ENCODE results near the gene CCT8. TPM values are rescaled to one million over a fixed set of nuclear protein-coding genes. Genes with fewer than 3 reads are reported as not detected.

The CCT8 gene
- total and polyA plus RNA-seq, 9 of the 15 experiments (the other 6 are each of a cell fraction or from before 2014, with no cell fraction given): 451 to 1,153 (median 677) TPM

DNA sequence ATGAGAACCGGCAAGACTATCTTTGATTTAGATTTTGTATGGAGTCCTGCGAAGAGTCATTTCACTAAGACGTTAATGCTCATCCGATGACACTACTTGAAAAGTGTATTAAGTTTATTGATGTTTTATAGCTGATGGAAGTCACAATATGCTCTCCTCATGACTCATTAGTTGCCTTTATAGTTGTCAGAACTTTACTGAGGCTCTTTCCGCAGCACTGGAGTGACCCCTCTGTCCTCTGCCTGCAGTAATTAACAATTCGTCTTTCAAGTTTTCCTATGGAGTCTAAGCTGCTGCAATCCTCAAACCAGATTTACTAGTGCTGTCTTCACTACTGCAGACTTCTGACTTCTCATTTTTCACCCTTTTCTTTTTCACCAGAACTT, 48.1 kb downstream of the CCT8 start:
- Histone ChIP-seq H2AFZ (ENCODE audit: low read depth, low read length) (peak overlapping the region; percentile 97), H3K9ac (ENCODE audit: insufficient read depth in 1 of 2, low read depth in 2 of 2, low read length in 2 of 2) (peak overlapping the region; percentile 94 to 98), H3K4me3 (peak overlapping the region; percentile 65), H3K27ac (ENCODE audit: extremely low read depth, low read depth, low read length) (peak overlapping the region; percentile 97), H3K79me2 (ENCODE audit: control insufficient read depth, insufficient read depth, low read length) (peaks cover 47% of the 10 kb centered on the region), H4K20me1 (replicated peaks; ENCODE audit: control insufficient read depth, insufficient read depth, low read length) (no peaks in the 10 kb centered on the region), H3K27me3 (ENCODE audit: control insufficient read depth in 2 of 2, insufficient read depth in 2 of 2, low read length in 2 of 2) (no peaks in the 10 kb centered on the region), H3K9me3 (replicated peaks; ENCODE audit: control insufficient read depth, insufficient read depth, low read depth, low read length) (no peaks in the 10 kb centered on the region), H3K4me1 (replicated peaks in 1 of 2; ENCODE audit: control insufficient read depth in 2 of 2, insufficient read depth in 2 of 2, low read length in 2 of 2) (peaks cover 3 to 13% of the 10 kb centered on the region in 2 experiments; a peak in 1 of 5 replicates), H3K9me1 (ENCODE audit: control insufficient read depth, insufficient read depth, low read length) (no peaks in the 10 kb centered on the region), H3K4me2 (ENCODE audit: insufficient read depth, low read length) (peak overlapping the region; percentile 90), H3K36me3 (ENCODE audit: control insufficient read depth, insufficient read depth, low read length) (peaks cover 25% of the 10 kb centered on the region)
- in situ Hi-C loops (cut with MboI): no loop called here
- 0% methylated on average over 6 of the region's 6 CpGs for WGBS (ENCODE audit: insufficient coverage, low coverage, missing lambda C conversion rate)
- POLR2A ChIA-PET: interaction anchor here (0.7 to 7.6 kb wide), 16 partner anchors 9 to 275 kb away, joined by 3 to 56 read pairs (median 7); partner anchors contain the start of genes CCT8 and LTN1
- no peak for FAIRE-seq
- BruUV-seq (replicated peaks): TSS peak; percentile 41
- DNase-seq (ENCODE audit: extremely low read depth in 1 of 4, low spot score in 3 of 4): peak in 2 of 4 experiments; percentile 19 to 52
- peak; percentile 52 for ATAC-seq
- intact Hi-C loops (cut with micrococcal nuclease): no loop called here
- CTCF ChIA-PET (ENCODE audit: low intra/inter-chr PET ratio): no interaction called here
- no peak for TF ChIP-seq HNRNPUL1 (IDR thresholded peaks at IDR 0.05; ENCODE audit: low read length)
- TF ChIP-seq TOE1 (IDR thresholded peaks at IDR 0.05; ENCODE audit: borderline replicate concordance): no peak
- TF ChIP-seq TOE1 (CRISPR knock-in tag; IDR thresholded peaks at IDR 0.05; ENCODE audit: borderline replicate concordance, low read depth): no peak
- TF ChIP-seq FOXA1 (IDR thresholded peaks at IDR 0.05; ENCODE audit: borderline replicate concordance): no peak
- no peak for TF ChIP-seq ZNF609 (CRISPR knock-in tag; IDR thresholded peaks at IDR 0.05; ENCODE audit: borderline replicate concordance)
- TF ChIP-seq DNMT1 (IDR thresholded peaks at IDR 0.05): no peak
- TF ChIP-seq, protein P1, sequence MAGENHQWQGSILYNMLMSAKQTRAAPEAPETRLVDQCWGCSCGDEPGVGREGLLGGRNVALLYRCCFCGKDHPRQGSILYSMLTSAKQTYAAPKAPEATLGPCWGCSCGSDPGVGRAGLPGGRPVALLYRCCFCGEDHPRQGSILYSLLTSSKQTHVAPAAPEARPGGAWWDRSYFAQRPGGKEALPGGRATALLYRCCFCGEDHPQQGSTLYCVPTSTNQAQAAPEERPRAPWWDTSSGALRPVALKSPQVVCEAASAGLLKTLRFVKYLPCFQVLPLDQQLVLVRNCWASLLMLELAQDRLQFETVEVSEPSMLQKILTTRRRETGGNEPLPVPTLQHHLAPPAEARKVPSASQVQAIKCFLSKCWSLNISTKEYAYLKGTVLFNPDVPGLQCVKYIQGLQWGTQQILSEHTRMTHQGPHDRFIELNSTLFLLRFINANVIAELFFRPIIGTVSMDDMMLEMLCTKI (IDR thresholded peaks at IDR 0.05; ENCODE audit: partially characterized antibody): no peak
- TF ChIP-seq, protein P2, sequence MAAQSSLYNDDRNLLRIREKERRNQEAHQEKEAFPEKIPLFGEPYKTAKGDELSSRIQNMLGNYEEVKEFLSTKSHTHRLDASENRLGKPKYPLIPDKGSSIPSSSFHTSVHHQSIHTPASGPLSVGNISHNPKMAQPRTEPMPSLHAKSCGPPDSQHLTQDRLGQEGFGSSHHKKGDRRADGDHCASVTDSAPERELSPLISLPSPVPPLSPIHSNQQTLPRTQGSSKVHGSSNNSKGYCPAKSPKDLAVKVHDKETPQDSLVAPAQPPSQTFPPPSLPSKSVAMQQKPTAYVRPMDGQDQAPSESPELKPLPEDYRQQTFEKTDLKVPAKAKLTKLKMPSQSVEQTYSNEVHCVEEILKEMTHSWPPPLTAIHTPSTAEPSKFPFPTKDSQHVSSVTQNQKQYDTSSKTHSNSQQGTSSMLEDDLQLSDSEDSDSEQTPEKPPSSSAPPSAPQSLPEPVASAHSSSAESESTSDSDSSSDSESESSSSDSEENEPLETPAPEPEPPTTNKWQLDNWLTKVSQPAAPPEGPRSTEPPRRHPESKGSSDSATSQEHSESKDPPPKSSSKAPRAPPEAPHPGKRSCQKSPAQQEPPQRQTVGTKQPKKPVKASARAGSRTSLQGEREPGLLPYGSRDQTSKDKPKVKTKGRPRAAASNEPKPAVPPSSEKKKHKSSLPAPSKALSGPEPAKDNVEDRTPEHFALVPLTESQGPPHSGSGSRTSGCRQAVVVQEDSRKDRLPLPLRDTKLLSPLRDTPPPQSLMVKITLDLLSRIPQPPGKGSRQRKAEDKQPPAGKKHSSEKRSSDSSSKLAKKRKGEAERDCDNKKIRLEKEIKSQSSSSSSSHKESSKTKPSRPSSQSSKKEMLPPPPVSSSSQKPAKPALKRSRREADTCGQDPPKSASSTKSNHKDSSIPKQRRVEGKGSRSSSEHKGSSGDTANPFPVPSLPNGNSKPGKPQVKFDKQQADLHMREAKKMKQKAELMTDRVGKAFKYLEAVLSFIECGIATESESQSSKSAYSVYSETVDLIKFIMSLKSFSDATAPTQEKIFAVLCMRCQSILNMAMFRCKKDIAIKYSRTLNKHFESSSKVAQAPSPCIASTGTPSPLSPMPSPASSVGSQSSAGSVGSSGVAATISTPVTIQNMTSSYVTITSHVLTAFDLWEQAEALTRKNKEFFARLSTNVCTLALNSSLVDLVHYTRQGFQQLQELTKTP (IDR thresholded peaks at IDR 0.05; ENCODE audit: low read depth in 1 of 2, partially characterized antibody in 2 of 2): peak in 1 of 2 experiments; percentile 16
- TF ChIP-seq ZNF766 (CRISPR knock-in tag; conservative IDR thresholded peaks at IDR 0.05): no peak
- no peak for TF ChIP-seq CC2D1A (IDR thresholded peaks at IDR 0.05)
- no peak for TF ChIP-seq GABPA (tag; conservative IDR thresholded peaks at IDR 0.05; ENCODE audit: low read depth)
- TF ChIP-seq DPF2 (IDR thresholded peaks at IDR 0.05): peak; percentile 9; the same call in 1 of the 2 replicates

Data from K562 (cell line).